NCI-H2081 treated with DMSO at 0.1 percent for 48 hours (cell line): ENCODE results near the gene DLGAP3.
"Not testable (repeated sequence)": the region's sequence is repeated elsewhere in the genome, so short reads cannot be mapped to it uniquely, and the experiment has no call there.

Experiments used
- DNase-seq: peaks from one replicate; lab custom pipeline; 2025; lab: John Stamatoyannopoulos, UW

The DLGAP3 gene, protein sequence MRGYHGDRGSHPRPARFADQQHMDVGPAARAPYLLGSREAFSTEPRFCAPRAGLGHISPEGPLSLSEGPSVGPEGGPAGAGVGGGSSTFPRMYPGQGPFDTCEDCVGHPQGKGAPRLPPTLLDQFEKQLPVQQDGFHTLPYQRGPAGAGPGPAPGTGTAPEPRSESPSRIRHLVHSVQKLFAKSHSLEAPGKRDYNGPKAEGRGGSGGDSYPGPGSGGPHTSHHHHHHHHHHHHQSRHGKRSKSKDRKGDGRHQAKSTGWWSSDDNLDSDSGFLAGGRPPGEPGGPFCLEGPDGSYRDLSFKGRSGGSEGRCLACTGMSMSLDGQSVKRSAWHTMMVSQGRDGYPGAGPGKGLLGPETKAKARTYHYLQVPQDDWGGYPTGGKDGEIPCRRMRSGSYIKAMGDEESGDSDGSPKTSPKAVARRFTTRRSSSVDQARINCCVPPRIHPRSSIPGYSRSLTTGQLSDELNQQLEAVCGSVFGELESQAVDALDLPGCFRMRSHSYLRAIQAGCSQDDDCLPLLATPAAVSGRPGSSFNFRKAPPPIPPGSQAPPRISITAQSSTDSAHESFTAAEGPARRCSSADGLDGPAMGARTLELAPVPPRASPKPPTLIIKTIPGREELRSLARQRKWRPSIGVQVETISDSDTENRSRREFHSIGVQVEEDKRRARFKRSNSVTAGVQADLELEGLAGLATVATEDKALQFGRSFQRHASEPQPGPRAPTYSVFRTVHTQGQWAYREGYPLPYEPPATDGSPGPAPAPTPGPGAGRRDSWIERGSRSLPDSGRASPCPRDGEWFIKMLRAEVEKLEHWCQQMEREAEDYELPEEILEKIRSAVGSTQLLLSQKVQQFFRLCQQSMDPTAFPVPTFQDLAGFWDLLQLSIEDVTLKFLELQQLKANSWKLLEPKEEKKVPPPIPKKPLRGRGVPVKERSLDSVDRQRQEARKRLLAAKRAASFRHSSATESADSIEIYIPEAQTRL

DNA sequence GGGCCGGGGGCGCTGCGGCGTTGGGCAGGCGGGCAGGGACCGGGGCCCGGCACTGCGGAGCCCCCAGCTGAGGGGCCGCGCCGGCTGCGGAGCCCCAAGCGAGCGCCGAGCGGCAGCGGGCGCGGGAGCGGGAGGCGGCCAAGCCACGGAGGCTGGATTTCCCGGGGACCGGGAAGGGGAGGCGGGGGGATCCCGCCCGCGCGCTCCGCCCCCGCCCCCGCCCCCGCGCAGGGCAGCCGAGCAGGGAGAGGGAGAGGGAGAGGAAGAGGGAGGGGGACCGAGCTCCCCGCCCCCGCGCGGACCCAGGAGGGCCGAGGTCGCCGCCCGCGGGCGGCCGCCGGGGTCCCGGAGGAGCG lies at the start of gene DLGAP3:
Gene DLGAP3, minus strand, starts transcription at position 154 of the 356 bp plus-strand sequence. CDS start 24,267 bp downstream, outside the sequence.
- DNase-seq = no peak

DNA sequence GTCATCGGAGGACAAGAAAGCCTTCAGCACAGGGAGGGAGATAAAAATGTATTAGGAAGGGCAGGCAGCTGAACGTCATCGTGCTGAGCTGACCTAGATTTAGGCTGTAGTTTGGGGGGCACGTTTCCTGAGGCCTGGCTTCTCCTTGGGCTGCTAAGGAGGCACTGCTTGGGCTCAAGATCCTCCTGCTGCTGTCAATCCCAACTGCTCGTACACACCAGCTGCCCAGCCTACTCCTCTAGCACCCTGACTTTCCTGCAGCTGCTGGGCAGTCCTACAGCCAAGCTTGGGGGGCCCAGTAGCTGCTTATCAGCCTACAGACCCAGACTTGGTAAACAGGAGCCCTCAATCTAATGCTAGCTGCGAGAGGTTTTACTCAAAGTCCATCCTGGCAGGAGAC lies 49.5 kb upstream of the DLGAP3 start:
- no peak for DNase-seq

DNA sequence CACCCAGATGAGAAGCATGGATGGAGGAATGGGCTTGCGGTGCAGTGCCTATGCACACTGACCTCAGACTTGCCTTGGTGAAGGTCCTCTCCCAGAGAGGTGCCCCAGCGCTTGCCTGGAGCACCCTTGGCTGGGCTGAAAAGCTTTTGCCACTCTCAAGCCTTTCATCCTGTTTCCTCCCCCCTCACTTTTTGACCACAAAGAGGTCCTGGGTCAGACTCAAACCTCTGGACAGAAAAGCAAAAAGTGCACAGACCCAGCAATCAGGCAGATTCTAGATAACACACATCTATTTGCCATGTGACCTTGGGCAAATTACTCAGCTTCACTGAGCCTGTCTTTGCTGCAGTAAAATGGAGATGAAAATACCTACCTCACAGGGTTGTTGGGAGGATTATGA lies 48.4 kb upstream of the DLGAP3 start:
- no peak for DNase-seq

DNA sequence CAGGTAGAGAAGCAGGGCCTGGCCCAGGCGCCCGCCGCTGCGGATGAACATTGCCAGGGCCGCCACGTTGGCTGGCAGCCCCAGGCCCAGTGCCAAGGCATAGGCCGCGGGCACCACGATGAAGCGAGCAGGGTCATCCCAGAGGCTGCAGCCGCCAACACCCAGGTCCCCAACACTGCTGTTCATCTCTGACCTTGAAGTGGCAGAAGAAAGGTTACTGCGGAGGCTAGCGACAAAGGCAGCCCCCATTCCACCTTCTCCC lies 47.7 kb upstream of the DLGAP3 start:
- no peak for DNase-seq

DNA sequence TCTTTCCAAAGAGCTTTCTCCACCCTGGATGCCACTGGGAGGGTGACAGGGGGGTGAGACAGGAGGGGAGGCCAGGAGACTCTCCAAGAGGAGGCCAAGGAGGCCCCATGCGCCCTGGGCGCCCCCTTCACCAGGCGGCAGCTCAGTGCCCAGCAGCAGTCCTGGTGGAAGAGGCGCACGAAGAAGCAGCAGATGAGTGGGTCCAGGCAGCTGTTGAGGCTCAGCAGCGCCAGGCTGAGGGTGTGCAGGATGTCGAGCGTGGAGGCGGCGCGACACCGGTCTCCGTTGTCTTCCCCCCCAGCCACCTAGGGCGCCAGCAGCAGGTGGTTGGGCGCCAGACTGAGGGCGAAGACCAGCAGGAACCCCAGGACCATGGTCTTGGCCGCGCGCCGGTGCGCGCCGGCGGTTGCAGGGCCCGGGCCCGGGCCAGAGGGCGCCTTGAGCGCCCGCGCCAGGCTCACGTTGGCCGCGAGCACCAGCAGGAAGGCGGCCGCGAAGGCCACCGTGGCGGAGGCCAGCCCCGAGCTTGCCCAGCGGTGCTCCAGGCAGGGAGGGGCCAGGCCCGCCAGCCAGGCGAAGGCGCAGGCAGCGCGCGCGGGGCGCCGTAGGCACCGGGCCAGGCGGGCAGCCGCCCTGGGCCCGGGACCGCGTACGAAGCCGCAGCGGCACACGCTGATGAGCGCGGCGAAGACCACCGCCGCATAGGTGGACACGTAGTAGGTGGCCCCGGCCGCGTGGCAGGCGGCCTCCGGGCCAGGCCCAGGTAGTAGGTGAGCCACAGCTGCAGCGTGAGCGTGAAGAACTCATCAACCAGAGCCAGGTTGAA lies 47.1 kb upstream of the DLGAP3 start:
- no peak for DNase-seq

DNA sequence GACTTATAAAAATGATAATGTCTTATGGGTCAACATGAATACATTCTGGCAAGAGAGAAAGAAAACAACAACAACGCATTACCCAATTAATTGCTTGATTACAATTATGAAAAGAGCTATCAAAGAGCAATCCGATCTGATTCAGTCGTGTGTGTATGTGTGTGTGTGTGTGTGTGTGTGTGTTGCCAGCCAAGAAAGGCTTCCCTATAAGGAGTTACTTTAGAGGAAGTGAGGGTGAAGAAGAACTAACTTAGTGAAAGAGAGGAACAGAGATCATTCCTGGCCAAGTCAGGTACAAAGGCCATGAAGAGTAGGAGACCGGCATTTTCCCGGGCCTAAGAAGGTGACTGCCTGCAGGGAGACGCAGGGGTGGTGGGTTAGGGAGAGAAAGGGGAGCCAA lies 46.3 kb upstream of the DLGAP3 start:
- DNase-seq = no peak

DNA sequence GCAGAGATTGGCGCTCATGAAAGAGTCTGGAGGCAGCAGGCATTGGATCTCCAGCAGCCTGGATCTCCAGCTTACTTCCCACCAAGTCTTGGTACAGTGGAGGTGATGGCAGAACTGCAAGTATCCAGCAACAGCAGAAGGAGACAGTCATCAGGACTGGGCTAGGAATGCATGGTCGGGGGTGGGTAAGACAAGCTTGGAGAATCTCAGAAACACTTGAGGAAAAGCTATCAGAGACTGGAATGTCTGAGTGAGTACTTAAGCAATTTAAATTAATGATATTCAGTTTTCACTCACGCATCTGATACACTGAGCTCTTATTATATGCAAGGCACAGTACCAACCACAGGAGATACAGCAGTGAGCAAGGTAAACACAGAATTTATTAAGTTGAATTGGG lies 45.9 kb upstream of the DLGAP3 start:
- DNase-seq = no peak

DNA sequence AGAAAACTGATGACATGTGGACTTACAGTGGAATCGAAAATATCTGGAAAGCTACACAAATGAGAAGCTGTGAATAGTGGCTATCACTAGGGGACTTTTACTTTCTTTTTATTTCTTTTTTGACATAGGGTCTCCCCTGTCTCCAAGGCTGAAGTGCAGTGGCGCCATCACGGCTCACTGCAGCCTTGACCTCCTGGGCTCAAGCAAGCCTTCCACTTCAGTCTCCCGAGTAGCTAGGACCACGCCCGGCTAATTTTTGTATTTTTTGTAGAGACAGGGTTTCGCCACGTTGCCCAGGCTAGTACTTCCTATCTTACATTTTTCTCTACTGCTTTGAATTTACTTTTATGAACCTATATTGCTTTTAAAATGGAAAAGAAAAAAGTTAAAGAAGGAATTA lies 45.2 kb upstream of the DLGAP3 start:
- DNase-seq = no peak

DNA sequence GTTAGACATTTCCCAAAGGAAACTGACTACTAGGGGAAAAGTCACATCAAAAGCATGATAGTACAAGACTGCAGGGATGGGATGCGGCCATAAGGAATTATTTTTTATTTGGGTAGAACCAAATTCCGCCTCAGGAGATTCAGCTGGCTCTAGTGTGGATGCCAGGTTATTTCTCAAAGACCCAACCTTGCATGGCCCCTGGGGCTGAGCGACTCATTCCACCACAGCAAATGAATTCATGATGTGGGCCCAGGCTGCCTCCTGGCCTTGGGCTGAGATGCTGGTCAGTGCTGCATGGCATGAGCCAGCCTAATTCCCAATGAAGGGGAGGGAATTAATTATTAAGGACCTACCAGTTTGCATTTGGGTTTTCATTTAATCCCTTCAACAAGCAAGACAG lies 43.9 kb upstream of the DLGAP3 start:
- no peak for DNase-seq

DNA sequence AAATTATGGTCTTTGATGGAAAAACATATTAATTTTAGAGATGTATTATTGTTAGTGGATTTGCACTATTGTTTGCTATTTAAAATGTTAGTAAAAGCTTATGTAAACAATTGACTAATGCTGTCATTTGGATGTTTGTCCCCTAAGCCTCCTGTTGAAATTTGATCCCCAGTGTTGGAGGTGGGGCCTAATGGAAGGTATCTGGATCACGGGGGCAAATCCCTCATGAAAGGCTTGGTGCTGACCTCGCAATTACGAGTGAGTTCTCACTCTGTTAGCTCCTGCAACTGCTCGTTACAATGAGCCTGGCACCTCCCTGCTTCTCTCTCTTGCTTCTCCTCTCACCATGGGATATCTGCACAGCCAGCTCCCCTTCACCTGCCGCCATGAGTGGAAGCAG lies 41.4 kb upstream of the DLGAP3 start:
- no peak for DNase-seq

DNA sequence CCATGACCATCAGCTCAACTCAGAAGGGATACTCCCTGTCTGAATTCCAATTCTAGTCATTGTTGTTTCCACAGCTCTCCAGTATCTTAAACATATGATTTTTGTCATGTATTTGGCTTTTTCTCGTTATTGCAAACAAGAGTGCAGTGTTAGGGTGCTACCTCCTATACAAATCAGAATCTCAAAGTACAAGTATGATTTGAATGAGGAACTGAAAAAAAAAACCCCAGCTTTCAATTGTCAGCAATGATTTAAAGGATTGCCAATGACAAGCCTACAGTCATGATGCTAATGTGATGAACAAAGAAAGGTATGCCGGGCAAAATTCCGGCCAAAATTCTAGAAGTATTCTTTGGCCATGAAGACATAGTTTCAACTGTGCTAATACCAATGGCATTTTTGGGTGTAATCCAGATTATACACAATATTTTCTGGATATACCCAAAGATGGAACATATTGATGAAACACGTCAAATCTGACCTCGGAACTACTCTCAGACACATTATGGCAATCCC lies 40.8 kb upstream of the DLGAP3 start:
- DNase-seq = no peak

DNA sequence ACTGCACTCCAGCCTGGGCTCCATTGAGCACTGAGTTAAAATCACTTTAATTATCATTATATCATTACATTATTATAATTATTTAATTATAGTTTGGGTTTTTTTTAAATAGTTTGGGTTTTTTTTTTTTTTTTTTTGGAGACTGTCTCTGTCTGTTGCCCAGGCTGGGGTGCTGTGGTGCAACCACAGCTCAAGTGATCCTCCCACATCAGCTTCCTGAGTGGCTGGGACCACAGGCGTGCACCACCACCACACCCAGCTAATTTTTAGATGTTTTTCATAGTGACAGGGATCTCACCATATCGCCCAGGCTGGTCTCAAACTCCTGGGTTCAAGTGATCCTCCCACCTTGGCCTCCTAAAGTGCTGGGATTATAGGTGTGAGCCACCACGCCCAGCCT lies 38.8 kb upstream of the DLGAP3 start:
- not testable (repeated sequence) for DNase-seq

DNA sequence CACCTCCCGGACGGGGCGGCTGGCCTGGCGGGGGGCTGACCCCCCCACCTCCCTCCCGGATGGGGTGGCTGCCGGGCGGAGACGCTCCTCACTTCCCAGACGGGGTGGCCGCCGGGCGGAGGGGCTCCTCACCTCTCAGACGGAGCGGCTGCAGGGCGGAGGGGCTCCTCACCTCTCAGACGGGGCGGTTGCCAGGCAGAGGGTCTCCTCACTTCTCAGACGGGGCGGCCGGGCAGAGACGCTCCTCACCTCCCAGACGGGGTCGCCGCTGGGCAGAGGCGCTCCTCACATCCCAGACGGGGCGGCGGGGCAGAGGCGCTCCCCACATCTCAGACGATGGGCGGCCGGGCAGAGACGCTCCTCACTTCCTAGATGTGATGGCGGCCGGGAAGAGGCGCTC lies 38.2 kb upstream of the DLGAP3 start:
- DNase-seq = not testable (repeated sequence)

DNA sequence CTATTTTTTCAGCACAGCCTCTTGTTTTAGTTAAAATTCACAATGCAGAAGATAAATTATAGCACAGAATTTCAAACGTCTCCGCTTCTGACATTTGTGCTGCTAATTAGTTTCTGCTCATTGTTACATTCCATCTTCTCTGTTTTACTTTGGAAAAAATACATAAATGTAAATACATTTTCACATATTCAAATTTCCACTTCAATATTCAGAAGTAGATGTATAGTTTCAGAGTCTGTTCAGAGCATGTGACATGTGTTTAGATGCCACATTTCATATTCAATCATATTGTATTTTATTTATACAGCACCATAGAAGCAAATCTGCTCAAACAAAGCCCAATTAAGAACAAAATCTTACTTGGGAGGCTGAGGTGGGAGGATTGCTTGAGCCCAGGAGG lies 36.1 kb upstream of the DLGAP3 start:
- no peak for DNase-seq

DNA sequence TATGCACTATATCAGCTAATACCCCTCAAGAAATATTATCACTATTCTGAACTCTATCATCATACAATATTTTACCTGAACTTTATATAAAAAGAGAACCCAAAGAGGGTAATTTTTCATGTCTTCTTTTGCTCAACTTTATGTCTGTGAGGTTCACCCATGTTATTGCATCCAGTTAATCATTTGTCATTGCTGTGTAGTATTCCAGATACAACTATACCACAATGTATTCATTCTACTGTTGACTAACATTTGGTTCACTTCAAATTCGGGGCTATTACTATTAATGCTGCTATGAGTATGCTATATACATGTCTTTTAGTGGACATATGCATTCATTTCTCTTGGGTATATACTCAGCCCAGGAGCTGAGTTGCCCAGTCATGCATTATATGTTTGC lies 21.0 kb upstream of the DLGAP3 start:
- no peak for DNase-seq

DNA sequence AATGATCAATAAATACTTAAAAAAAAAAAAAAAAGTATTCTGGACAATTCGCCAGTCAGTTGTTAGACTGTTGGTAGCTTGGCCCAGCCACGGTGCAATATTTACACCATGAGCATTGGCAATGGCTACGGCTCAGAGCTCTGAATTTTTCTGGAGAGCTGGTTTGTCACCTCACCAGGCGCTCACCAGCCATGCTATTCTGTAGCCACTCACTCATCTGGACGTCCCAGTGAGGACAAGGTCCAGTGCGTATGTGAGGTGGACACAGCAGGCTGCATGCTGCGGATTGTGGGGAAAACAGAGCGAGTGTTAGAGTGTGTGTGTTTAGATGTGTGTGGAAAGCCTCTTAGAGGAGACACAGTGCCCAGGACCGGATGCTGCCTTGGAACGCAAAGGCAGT lies 19.3 kb upstream of the DLGAP3 start:
- not testable (repeated sequence) for DNase-seq

DNA sequence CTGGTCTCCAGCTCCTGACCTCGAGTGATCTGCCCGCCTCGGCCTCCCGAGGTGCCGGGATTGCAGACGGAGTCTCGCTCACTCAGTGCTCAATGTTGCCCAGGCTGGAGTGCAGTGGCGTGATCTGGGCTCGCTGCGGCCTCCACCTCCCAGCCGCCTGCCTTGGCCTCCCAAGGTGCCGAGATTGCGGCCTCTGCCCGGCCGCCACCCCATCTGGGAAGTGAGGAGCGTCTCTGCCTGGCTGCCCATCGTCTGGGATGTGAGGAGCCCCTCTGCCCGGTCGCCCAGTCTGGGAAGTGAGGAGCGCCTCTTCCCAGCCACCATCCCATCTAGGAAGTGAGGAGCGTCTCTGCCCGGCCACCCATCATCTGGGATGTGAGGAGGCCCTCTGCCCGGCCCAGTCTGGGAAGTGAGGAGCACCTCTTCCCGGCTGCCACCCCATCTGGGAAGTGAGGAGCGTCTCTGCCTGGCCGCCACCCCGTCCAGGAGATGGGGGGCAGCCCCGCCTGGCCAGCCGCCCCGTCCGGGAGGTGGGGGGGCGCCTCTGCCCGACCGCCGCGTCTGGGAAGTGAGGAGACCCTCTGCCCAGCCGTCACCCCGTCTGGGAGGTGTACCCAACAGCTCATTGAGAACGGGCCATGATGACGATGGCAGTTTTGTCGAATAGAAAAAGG lies 18.3 kb upstream of the DLGAP3 start:
- not testable (repeated sequence) for DNase-seq

DNA sequence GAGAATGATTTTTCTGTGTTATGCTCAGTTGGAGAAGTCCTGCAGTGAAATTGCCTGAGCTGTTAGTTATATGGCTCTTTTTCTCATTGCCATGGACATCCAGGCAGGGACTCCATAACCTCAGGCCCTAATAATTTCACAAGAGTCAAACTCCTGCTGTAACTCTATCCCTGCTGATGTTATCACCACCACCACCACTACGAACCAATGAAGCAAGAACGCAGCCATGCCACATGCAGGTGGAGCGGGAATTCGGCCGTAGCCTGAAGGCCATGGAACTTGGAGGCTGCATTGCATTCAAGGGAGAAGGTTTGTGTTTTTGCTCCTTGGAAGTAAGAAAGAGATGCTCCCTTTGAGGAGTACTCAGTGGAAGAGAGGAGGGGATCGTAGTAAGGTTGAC lies 16.8 kb upstream of the DLGAP3 start:
- DNase-seq = no peak

DNA sequence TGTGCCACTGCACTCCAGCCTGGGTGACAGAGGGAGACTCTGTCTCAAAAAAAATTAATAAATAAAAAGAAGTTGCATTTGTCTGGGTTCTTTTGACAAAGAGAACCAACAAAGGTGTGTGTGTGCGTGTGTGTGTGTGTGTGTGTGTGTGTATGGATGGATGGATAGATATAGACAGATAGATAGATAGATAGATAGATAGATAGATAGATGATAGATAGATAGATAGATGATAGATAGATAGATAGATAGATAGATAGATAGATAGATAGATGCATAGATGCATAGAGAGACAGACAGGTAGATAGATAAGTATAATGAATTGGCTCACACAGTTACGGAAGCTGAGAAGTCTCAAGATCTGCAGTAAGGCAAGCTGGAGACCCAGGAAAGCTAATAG lies 12.3 kb upstream of the DLGAP3 start:
- DNase-seq = not testable (repeated sequence)

DNA sequence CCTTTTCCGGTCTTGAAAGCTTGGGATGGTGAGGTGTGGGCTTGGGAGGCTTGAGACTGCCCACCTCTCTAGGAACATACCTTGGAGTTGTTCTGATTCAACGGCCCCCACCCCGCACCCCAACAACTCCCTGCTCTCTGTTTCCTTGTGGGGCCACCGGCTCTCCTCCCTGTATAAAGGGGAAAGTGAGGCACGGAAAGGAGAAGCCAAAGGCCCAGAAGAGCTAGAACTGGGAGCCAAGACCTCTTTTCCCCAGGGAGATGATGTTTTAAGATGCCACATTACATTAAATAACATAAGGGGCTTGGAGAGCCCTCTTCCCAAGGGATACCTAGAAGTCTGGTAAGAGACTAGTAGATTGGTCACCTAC lies 1.2 kb upstream of the DLGAP3 start:
- no peak for DNase-seq

DNA sequence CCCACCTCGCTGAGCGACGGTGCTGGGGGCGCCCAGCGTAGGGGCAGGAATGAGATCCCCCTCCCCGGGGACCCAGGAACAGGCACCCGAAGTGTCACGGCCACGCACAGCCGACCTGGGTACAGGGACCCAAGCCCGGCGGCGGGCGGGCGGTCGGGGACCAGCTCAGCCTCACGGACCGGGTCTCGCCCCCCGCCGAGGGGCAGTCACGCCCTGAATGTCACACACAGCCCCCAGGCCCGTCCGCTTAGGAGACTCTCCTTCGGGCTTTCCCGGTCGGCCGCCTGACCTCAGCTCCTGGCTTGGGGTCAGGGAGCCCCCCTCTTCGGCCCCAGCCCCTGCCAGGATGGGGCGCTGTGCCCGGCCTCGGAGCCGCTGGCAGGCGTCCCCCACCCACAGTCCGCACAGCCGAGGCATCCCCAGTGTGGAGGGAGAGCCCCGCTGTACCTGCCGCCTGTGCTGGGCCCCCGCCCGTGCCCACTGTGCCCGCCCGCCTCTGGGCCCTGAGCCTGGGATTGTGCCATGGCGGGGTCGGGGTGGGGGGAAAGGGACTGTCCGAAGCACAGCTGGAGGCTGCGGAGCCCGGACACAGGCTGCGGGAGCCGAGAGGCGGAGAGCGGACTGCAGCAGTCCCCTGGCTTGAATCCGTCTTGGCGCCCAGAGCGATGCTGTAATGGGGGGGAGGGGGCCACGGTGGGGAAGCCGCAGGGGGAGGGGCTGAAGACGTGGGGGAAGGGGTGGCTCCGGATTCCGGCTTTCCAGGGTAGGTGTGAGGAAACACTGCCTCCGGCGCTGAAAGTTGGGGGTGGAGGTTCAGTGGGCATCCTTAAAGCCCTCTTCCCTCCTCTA lies 627 bp upstream of the DLGAP3 start:
- no peak for DNase-seq
